ENCODE data around the gene KIF16B.

GRCh38 chr20:16411361-16411760 lies 161.9 kb downstream of the KIF16B start:
- TF ChIP-seq CTCF (IDR thresholded peaks at IDR 0.05; ENCODE audit: insufficient read depth, low read depth, low read length) = no peak
- no peak for TF ChIP-seq EZH2 (IDR thresholded peaks at IDR 0.05; ENCODE audit: insufficient read depth, low read length)

All from astrocyte (in vitro differentiated cells and primary cell).